WERI-Rb-1 (cell line): ENCODE measurements around the gene MTSS2.

Experiments used
- DNase-seq: peaks from one replicate; pipeline ENCODE4 v3.0.0-alpha.2; 2020
- H3K27ac ChIP-seq: fragments of 250-450 bp; sonication (Bioruptor Pico); 2 replicates; pipeline ENCODE4 v1.5.1; 2020; ENCODE audit warnings: mild to moderate bottlenecking, moderate library complexity
- H3K27me3 ChIP-seq: fragments of 250-450 bp; sonication (Bioruptor Pico); 2 replicates; pipeline ENCODE4 v1.5.1; 2021; ENCODE audit warnings: mild to moderate bottlenecking, low read depth, moderate library complexity; ENCODE audit not compliant: insufficient read depth, severe bottlenecking
- H3K36me3 ChIP-seq: fragments of 250-450 bp; sonication (Bioruptor Pico); 2 replicates; pipeline ENCODE4 v1.5.1; 2020; ENCODE audit warnings: mild to moderate bottlenecking, moderate library complexity
- H3K4me3 ChIP-seq: 2 replicates; pipeline ENCODE4 v1.5.1; 2011; ENCODE audit warnings: low read depth, mild to moderate bottlenecking, control low read depth, low read length
- H3K9me3 ChIP-seq: fragments of 250-450 bp; sonication (Bioruptor Pico); 2 replicates; pipeline ENCODE4 v1.5.1; 2021; ENCODE audit warnings: mild to moderate bottlenecking, moderate library complexity; ENCODE audit not compliant: severe bottlenecking
- CTCF ChIP-seq: IDR thresholded peaks from 2 replicates; pipeline ENCODE4 v1.5.1; 2011; ENCODE audit warnings: low read depth, mild to moderate bottlenecking, control low read depth, inconsistent platforms, low read length

MTSS2 gene

GRCh38 chr16:70670175-70670574 lies 15.7 kb downstream of the MTSS2 start:
- TF ChIP-seq CTCF: no peak
- no peaks in the 10 kb centered on the region for H3K27me3 ChIP-seq
- peaks cover 6% of the 10 kb centered on the region for H3K9me3 ChIP-seq
- H3K27ac ChIP-seq: no peak overlapping the region
- no peak overlapping the region for H3K4me3 ChIP-seq
- no peak for DNase-seq
- peaks cover 91% of the 10 kb centered on the region for H3K36me3 ChIP-seq

GRCh38 chr16:70665806-70666735 lies 19.8 kb downstream of the MTSS2 start:
- Histone ChIP-seq H3K36me3 (peaks cover 80% of the 10 kb centered on the region), H3K4me3 (no peak overlapping the region), H3K27ac (no peak overlapping the region), H3K27me3 (no peaks in the 10 kb centered on the region), H3K9me3 (peaks cover 6% of the 10 kb centered on the region)
- TF ChIP-seq CTCF: no peak
- no peak for DNase-seq

GRCh38 chr16:70665113-70665694 lies 20.6 kb downstream of the MTSS2 start:
- Histone ChIP-seq H3K9me3 (peaks cover 6% of the 10 kb centered on the region), H3K4me3 (no peak overlapping the region), H3K36me3 (peaks cover 71% of the 10 kb centered on the region), H3K27ac (no peak overlapping the region), H3K27me3 (no peaks in the 10 kb centered on the region)
- DNase-seq: peak; percentile 9
- no peak for TF ChIP-seq CTCF

- Histone ChIP-seq H3K27ac (no peak overlapping the region), H3K27me3 (no peaks in the 10 kb centered on the region), H3K9me3 (peaks cover 6% of the 10 kb centered on the region), H3K4me3 (no peak overlapping the region), H3K36me3 (peaks cover 64% of the 10 kb centered on the region)
- TF ChIP-seq CTCF: no peak
- no peak for DNase-seq
These were observed 21.3 kb downstream of the MTSS2 start for GRCh38 chr16:70664325-70665112.

GRCh38 chr16:70663524-70664324 lies 22.1 kb downstream of the MTSS2 start:
- Histone ChIP-seq H3K9me3 (no peaks in the 10 kb centered on the region), H3K27me3 (no peaks in the 10 kb centered on the region), H3K27ac (no peak overlapping the region), H3K36me3 (peaks cover 56% of the 10 kb centered on the region), H3K4me3 (no peak overlapping the region)
- DNase-seq: no peak
- no peak for TF ChIP-seq CTCF
